OCI-LY3 (cell line): ENCODE results near the gene ZNF229.
"Not testable (repeated sequence)": the region's sequence is repeated elsewhere in the genome, so short reads cannot be mapped to it uniquely, and the experiment has no call there.

Experiments
- H2AFZ ChIP-seq: fragments of 200-600, 300-600 bp; shearing (Covaris generic); 2 replicates; pipeline ENCODE4 v1.6.0; 2014; ENCODE audit warnings: antibody characterized with exemption, low read depth, low read length
- H3K27ac ChIP-seq: fragments of 200-600, 300-600 bp; sonication (generic); 2 replicates; pipeline ENCODE4 v1.5.1; 2014; ENCODE audit warnings: mild to moderate bottlenecking, low read length, moderate library complexity, mixed read lengths
- H3K27me3 ChIP-seq: fragments of 200-600, 300-600 bp; sonication (generic); 2 replicates; pipeline ENCODE4 v1.6.1; 2014; ENCODE audit warnings: low read depth, low read length, mixed read lengths
- H3K36me3 ChIP-seq: fragments of 200-600, 300-600 bp; sonication (generic); replicated peaks from 2 replicates; pipeline ENCODE3; 2014; ENCODE audit warnings: low read depth, low read length, mixed read lengths
- H3K4me1 ChIP-seq: fragments of 300-600, 200-600 bp; sonication (generic); 2 replicates; pipeline ENCODE4 v1.6.1; 2014; ENCODE audit warnings: low read length, mixed read lengths
- H3K4me2 ChIP-seq: fragments of 200-600, 300-600 bp; sonication (generic); 2 replicates; pipeline ENCODE4 v1.6.1; 2014; ENCODE audit warnings: low read length, mixed read lengths
- H3K4me3 ChIP-seq: fragments of 300-600, 200-600 bp; sonication (generic); 2 replicates; pipeline ENCODE4 v1.5.1; 2014; ENCODE audit warnings: antibody characterized with exemption, mild to moderate bottlenecking, low read length, moderate library complexity
- H3K79me2 ChIP-seq: fragments of 300-600, 200-600 bp; shearing (Covaris generic); 2 replicates; pipeline ENCODE4 v1.6.1; 2014; ENCODE audit warnings: mild to moderate bottlenecking, low read length, mixed read lengths
- H3K9ac ChIP-seq: fragments of 300-600, 200-600 bp; shearing (Covaris generic); 2 replicates; pipeline ENCODE4 v1.6.0; 2014; ENCODE audit warnings: mild to moderate bottlenecking, low read length, moderate library complexity
- H3K9me3 ChIP-seq: fragments of 200-600, 300-600 bp; shearing (Covaris generic); 2 replicates; pipeline ENCODE4 v1.6.1; 2014; ENCODE audit warnings: low read length, mixed read lengths; ENCODE audit not compliant: insufficient read depth
- H4K20me1 ChIP-seq: fragments of 200-600, 300-600 bp; sonication (generic); 2 replicates; pipeline ENCODE4 v1.6.1; 2016; ENCODE audit warnings: low read length, mixed read lengths; ENCODE audit not compliant: insufficient read depth
- EZH2phosphoT487 ChIP-seq: fragments of 200-600 bp; shearing (Covaris generic); IDR thresholded peaks from 2 replicates; pipeline ENCODE4 v1.6.1; 2018; ENCODE audit warnings: antibody characterized with exemption, mixed run types, low read depth
- TF ChIP-seq, protein P1 (sequence below): fragments of 200-600, 300-600 bp; sonication (generic); IDR thresholded peaks from 2 replicates; pipeline ENCODE4 v1.5.1; 2014; ENCODE audit warnings: antibody characterized with exemption, low read length, low read depth

The ZNF229 gene

DNA sequence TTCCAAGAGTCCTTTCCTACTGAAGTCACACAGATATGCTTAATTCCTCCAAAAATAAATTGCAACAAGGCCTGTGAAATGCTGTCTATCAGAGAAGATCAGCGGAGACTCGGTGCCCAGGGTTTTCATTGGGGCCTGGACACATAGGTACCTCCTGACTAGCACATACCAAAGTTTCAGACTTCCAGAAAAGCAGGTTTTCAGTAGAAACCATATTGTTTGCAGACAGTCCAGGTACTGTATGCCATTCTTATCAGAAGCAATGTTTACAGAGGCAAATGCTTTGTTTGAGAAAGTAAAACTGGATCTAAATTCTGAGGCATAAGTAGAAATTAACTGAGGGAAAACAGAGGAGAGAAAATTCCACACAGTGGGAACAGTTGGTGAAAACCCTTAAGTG, 12.8 kb downstream of the ZNF229 start:
- no peak overlapping the region for H3K4me2 ChIP-seq
- no peaks in the 10 kb centered on the region for H3K36me3 ChIP-seq
- peaks cover 16% of the 10 kb centered on the region for H3K9me3 ChIP-seq
- H3K4me1 ChIP-seq: no peaks in the 10 kb centered on the region
- TF ChIP-seq, protein P1, sequence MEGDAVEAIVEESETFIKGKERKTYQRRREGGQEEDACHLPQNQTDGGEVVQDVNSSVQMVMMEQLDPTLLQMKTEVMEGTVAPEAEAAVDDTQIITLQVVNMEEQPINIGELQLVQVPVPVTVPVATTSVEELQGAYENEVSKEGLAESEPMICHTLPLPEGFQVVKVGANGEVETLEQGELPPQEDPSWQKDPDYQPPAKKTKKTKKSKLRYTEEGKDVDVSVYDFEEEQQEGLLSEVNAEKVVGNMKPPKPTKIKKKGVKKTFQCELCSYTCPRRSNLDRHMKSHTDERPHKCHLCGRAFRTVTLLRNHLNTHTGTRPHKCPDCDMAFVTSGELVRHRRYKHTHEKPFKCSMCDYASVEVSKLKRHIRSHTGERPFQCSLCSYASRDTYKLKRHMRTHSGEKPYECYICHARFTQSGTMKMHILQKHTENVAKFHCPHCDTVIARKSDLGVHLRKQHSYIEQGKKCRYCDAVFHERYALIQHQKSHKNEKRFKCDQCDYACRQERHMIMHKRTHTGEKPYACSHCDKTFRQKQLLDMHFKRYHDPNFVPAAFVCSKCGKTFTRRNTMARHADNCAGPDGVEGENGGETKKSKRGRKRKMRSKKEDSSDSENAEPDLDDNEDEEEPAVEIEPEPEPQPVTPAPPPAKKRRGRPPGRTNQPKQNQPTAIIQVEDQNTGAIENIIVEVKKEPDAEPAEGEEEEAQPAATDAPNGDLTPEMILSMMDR: no peak
- no peak for TF ChIP-seq EZH2phosphoT487
- no peak overlapping the region for H3K4me3 ChIP-seq
- H2AFZ ChIP-seq: no peak overlapping the region
- H3K27me3 ChIP-seq: no peaks in the 10 kb centered on the region
- no peaks in the 10 kb centered on the region for H4K20me1 ChIP-seq
- no peak overlapping the region for H3K9ac ChIP-seq
- no peaks in the 10 kb centered on the region for H3K79me2 ChIP-seq
- H3K27ac ChIP-seq: no peak overlapping the region

DNA sequence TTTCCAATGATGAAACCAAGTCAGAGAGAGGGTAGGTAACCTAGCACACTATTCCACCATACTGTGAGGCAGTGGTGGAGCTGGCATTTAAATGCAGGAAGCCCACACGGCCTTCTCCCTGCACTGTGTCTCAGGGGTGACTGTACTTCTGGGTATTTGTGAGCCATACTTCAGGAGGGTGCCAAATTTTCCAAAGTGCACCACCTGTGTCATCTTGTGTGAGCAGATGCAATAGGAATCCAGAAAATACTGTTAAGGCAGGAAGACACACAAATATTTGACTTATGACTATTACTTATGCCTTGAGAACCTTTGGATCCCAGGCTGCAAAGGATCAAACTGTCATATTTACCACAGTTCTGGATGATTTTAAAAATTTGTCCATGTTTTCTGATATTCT, 17.3 kb downstream of the ZNF229 start:
- peaks cover 29% of the 10 kb centered on the region for H3K9me3 ChIP-seq
- no peaks in the 10 kb centered on the region for H3K36me3 ChIP-seq
- no peak overlapping the region for H3K27ac ChIP-seq
- H3K79me2 ChIP-seq: no peaks in the 10 kb centered on the region
- H4K20me1 ChIP-seq: no peaks in the 10 kb centered on the region
- no peak for TF ChIP-seq EZH2phosphoT487
- TF ChIP-seq, protein P1: no peak
- no peaks in the 10 kb centered on the region for H3K4me1 ChIP-seq
- no peak overlapping the region for H3K4me3 ChIP-seq
- no peaks in the 10 kb centered on the region for H3K27me3 ChIP-seq
- no peak overlapping the region for H2AFZ ChIP-seq
- H3K9ac ChIP-seq: no peak overlapping the region
- no peak overlapping the region for H3K4me2 ChIP-seq

DNA sequence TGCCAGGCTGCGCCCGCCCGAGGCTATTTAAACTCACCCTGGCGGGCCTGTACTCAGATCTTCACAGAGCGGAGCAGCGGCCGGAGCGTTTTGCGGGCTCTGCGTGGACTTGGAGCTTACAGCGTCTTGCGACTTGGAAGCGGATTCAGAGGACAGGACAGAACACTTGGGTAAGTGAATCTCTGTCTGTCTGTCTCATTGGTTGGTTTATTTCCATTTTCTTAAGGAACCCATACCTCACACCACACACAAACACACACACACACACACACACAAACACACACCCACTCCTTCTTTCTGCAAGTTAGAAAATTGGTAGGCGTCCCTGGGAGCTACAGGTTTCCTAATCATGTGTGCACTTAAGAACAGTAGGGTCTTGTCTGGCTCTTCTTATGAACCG, 32.7 kb downstream of the ZNF229 start:
- H3K36me3 ChIP-seq, H3K4me1 ChIP-seq, H3K4me3 ChIP-seq, H3K9ac ChIP-seq, H3K27me3 ChIP-seq, H3K9me3 ChIP-seq, H3K4me2 ChIP-seq, H3K79me2 ChIP-seq, H3K27ac ChIP-seq, H4K20me1 ChIP-seq, H2AFZ ChIP-seq: not testable (repeated sequence)

DNA sequence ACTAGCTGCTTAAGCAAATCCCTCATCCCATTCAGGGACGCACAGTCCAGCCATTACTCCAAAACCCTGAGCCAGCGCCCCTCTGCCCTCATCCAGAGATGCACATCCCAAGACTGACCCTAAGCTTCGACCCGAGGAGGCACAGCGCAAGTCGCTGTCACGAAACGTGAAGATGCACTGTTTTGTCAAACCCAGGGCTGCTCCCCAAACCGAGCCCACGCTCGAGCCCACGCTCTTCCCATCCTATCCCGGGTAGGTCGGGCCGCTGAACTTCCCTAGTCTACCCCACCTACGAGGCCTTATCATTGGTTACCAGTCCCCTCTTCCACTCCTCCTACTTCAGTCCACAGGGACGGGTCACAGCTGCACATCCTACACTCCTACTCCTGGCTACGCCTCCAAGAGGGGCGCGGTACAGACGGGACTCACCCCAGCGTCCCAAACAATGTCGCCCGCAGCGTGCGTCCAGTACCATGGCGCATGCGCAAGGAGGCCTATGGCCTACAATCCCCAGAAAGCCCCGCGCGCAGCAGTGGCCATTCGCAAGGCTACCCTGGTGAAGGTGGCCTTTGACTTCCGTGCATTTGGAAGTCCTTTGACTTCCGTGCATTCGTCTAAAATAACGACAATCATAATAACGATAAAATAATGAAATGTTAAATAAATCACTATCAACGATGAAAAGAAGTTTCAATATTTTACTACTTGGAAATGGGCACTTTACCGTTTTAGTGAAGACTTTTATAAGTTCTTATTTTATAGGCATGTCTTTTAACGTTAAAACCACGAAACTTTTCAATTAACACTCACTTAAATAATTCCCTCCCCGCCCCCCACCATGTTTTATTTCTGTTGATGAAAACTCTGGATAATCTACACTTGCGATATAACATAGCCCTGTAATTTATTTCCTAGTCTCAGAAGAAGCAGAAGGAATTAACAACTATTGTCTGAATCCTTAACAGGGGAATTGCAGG, 46.8 kb downstream of the ZNF229 start, which contains the start of gene ZNF285:
Gene ZNF285 (minus strand): TSS at position 470 of the 977 bp plus-strand sequence. CDS start 4,395 bp downstream, outside the sequence.
- H3K9me3 ChIP-seq: no peaks in the 10 kb centered on the region
- H3K36me3 ChIP-seq: no peaks in the 10 kb centered on the region
- no peak within 1 kb of the TSS for H3K27ac ChIP-seq
- no peaks in the 10 kb centered on the region for H3K4me1 ChIP-seq
- no peaks in the 10 kb centered on the region for H3K79me2 ChIP-seq
- H3K9ac ChIP-seq: no peak within 1 kb of the TSS
- H3K27me3 ChIP-seq: no peaks in the 10 kb centered on the region
- H3K4me2 ChIP-seq: no peak within 1 kb of the TSS
- H2AFZ ChIP-seq: no peak within 1 kb of the TSS
- H3K4me3 ChIP-seq: no peak within 1 kb of the TSS
- no peak for TF ChIP-seq EZH2phosphoT487
- TF ChIP-seq, protein P1: no peak
- no peaks in the 10 kb centered on the region for H4K20me1 ChIP-seq

DNA sequence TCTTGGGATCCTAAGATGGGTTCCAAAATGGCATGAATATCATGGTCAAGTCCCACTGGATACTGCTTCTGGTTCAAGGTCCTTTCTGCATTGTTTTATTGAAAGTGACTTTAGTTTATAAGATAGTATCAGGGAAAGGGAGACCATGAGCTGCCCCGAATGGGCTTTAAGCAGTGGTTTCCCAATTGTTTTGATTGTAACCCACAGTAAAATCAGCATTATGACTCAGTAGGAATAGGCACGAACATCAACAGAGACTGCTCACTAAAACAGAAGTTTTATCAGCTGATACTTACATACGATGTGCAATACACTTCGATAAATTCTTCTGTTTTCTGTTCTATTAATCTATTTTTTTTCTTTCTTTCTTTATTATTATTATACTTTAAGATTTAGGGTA, 59.0 kb downstream of the ZNF229 start:
- H3K9me3 ChIP-seq: not testable (repeated sequence)

More for the DNA sequence above, 59.0 kb downstream of the ZNF229 start:
- not testable (repeated sequence) for H3K4me1 ChIP-seq, H3K27ac ChIP-seq, H3K36me3 ChIP-seq, H3K79me2 ChIP-seq, H3K4me3 ChIP-seq, H2AFZ ChIP-seq, H3K9ac ChIP-seq, H4K20me1 ChIP-seq, H3K27me3 ChIP-seq, H3K4me2 ChIP-seq
